HG03175 (cell line): ENCODE results near the gene VAMP2.

Experiments used
- ATAC-seq: cut with Tn5 transposase; IDR thresholded peaks from one replicate; pipeline ENCODE4 v1.9.1; 2021; ENCODE audit warnings: mild to moderate bottlenecking, moderate library complexity; ENCODE audit not compliant: unreplicated experiment

VAMP2 gene, protein sequence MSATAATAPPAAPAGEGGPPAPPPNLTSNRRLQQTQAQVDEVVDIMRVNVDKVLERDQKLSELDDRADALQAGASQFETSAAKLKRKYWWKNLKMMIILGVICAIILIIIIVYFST

DNA sequence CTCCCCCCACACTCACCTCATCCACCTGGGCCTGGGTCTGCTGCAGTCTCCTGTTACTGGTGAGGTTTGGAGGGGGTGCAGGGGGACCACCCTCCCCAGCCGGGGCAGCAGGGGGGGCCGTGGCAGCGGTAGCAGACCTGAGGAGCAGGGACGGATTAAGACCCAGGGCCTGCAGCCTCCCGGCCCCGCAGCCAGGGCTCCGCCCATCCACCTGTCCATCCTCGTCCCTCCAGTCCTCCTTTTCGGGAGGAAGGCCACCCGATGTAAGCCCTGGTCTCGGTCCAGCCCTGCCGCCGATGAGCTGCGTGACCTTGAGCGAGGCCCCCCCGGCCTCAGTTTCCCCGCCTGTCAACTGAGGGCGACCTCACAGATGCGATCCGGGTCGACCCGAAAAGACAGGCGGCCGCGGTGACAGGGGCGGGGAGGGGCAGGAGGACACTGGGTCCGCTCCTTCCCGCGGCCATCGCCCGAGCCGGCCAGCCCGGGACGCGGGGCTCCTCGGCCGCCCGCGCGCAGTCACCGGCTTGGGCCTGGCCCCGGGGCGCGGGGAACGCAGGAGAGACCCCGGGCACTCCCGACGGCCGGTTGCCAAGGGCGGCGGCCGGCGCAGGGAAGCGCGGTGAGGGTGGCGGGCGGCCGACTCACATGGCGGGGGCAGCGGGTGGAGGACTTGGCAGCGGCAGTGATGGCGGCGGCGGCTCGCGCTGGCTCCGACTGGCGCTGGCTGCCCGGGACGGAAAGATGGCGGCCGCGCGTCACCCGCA, at the start of gene VAMP2:
TSS of gene VAMP2 (minus strand) at position 716 of the 764 bp plus-strand sequence. CDS start at position 647, 69 bp downstream.
- ATAC-seq, result peak; percentile 62

DNA sequence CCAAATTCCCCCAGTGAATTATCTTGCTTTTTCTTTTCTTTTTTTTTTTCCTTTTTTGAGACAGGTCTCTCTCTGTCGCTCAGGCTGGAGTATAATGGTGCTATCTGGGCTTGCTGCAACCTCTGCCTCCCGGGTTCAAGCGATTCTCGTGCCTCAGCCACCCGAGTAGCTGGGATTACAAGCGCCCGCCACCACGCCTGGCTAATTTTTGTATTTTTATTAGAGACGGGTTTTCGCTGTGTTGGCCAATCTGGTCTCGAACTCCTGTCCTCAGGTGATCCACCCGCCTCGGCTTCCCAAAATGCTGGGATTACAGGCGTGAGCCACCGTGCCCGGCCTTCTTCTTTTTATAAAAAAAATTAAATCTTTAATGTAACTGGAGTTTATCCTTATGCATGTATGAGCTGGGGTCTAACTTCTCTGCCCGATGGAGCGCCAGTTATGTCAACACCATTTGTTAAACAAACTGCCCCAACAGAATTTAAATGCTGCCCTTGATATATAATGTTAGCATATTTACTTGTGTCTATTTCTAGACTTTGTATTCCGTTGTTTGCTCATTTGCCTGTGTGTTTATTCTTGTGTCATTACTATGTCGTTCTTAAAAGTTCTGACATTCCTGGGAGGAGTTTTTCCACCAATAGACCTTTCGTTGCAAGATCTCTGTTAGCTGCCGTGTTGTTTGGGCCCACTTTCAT, 48.2 kb upstream of the VAMP2 start:
- ATAC-seq, result no peak

DNA sequence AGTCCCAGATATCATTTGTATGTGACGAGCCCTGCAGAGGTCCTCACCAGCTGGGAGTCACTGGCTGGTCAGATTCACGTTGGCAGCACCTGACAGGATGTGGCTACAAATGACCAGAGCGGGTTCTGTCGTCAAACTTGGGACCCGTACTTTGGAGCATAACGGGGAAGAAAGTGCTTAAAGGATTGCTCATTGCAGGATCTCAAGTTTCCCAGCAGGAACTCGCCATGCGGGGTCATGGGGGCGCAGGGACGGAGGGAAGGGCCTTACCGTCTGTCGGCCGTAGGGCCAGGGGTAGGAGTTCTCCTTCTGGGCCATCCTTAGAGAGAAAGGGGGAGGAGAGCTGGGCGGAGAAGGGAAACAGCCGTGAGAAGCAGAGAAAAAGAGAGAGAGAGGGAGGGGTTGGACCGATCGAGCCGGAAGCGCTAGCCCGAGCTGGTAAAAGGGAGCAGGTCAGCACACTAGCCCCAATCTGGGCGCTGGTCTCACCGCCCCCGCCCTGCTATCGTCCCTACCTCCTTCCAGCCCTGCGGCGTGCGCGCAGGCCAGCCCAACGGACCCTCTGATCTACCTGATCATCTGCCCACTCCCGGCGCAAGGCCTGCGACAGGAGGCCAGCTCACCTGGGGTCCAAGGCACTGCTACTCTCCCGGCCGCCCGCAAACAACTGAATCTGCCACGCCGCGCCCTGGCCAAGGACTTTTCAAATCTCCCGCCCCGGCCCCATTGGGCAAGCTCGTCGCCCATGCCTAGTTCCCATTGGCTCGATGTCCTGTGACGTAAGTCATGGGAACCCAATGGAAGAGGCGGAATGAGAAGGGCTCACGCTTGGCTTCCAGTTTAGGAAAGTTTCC, 47.4 kb upstream of the VAMP2 start, which contains the start of gene AURKB:
TSS of gene AURKB (minus strand) at position 669 of the 854 bp plus-strand sequence. CDS start at position 318, 351 bp downstream.
- ATAC-seq, result peak; percentile 80

DNA sequence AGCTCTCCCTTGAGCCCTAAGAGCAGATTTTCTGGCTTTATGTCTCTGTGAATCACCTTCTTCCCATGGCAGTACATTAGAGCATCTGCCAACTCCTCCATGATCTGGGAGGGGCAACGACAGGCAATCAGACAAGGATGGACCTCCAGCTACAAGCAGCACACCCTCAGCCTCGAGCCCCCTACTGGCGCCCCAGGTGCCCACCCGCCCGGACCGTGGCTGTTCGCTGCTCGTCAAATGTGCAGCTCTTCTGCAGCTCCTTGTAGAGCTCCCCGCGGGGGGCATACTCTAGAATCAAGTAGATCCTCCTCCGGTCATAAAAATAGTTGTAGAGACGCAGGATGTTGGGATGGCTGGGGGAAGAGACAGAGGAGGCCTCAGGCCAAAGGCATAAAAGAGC, 43.8 kb upstream of the VAMP2 start:
- ATAC-seq, result no peak

DNA sequence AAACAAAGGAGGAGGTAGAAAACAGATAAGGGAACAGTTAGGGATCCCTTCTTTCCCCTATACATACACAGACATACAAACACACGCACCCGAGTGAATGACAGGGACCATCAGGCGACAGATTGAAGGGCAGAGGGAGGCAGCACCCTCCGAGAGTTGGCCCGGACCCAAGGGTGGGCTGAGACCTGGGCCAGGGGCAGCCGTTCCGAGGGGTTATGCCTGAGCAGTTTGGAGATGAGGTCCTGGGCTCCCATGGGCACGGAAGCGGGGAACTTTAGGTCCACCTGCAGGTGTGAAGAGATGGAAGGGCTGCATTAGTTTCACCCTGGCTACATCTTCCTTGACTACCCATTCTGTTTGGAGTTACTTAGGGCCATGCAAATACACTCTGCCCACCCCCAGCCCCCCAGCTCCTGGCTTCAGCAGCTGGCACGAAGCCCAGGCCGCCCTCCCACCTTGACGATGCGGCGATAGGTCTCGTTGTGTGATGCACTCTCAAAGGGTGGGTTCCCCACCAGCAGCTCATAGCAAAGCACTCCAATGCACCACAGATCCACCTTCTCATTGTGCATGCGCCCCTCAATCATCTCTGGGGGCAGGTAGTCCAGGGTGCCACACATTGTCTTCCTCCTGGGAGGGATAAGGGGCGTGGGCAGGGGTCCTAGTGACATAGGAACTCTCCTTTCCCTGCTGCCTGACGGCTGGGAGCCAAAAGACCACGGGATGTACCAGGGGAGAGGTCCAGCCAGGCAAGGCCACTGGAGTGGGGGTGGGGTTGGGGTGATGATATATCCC, 42.2 kb upstream of the VAMP2 start:
- ATAC-seq, result no peak

DNA sequence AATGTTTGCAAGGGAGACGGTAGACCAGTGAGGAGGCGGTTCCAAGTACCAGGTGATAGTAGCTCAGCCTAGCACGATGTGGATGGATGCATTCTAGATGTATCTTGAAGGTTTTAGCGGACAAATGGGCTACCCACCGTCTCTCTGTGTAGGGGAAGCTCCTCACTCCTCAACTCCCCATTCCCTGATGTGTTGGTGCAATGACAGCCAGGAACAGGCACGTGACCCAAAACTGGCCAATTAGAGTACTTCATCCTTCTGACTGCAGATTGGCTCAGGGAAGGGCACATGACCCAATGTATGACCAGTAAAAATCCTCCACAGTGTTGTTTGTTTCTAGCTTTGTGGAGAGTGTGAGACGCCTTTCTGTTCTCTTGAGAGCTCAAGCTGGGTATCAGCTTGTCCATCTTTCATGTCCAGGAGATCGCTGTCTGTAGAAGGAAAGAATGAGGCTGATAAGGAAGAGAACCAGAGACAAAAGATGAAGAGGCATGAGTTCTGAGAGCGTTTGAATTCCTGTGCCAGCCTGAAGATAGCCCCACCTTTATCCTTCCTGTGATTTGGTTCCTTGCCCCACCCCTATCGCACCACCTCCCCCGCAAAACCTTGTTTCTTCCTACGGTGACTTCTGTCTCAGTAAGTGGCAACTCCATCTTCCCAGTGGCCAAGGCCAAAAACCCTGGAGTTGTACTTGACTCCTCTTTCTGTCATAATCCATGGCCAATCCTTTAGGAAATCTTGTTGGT, 29.5 kb upstream of the VAMP2 start:
- peak; percentile 32 for ATAC-seq

DNA sequence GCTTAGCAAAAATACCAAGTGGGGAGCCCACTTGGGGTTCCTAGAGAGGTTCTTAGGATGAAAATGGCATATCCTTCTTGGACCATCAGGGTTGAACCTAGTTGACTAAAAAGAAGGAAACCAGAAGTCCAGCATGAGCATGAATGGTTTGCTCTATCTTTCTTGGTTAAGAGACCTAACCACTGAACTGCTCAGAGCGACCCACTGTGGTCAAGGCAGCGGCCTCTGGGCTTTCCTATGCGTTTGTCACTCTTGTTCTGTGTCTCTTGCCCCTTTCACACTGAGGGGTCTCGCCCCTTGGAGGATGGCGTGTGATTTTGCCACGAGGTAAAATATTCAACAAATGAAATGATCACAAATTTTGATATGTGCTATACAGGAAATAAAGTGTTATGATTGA, 27.8 kb upstream of the VAMP2 start:
- ATAC-seq, result no peak

DNA sequence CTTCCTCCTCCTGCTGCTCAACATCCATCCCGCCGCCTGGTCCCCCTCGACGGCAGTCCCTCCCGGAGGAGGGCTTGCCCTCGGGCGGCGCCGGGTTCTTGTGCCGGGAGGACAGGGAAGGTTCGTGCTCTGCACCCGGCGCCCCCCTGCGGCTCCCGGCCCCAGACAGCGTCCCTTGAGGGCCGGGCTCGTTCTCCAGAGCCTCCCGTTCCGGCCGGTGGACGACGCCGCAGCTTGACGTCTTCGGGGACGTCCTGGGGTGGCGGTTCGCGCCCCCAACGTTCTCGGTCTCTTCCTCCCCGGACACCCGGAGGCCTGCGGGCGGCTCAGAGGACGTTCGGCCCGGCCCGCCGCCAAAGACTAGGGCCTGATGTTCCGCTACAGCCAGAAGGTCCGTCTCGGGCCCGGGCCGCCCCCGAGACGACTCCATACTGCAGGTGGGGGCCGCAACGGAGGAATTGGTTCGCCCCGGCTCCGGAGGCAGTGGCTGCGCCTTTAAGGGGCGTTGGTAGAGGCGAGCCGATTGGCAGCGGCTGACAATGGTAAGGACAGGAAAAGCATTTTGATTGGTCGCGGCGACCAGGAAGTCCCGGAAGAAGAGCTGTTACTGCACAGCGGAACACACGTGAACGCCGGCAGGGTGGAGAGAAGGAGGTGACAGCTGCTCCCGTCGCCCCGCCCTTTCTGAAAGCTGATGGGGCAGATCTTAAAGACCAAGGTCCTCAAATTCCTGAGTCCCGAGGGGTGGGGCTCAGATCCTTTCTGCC, 27.1 kb upstream of the VAMP2 start, which contains the start of gene BORCS6:
TSS of gene BORCS6 (minus strand) at position 470 of the 767 bp plus-strand sequence. CDS start at position 430, 40 bp downstream.
- ATAC-seq, result peak; percentile 53

DNA sequence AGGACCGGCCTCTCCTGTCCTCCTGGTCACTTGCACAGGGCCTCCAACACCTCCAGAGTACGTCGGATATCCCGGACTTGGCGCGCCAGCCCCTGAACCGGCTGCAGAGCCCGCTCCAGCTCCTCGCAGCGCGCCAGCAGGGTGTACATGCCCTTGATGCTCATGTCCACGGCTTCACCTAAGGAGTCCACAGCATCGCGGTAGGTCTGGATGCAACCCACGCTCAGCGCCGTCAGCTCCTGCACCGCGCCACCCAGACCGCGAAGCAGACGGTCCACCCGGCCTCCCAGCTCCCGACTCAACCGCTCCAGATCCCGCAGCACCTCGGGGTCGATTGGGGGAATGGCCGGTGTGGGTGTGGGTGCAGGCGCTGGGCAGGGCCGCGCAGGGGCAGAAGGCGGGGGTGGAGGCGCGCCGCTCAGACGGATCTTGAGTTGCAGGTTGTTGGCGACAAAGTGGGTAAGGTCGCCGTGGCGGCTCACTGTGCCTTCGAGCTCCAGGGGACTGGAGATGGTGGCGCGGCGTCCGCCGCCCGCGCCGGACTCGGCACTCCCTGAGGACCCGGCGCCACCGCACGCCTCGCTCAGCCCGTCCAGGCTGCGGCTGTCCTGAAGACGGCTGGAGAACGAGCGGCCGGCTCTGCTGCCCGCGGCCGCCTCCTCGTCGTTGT, 26.4 kb upstream of the VAMP2 start:
- no peak for ATAC-seq

DNA sequence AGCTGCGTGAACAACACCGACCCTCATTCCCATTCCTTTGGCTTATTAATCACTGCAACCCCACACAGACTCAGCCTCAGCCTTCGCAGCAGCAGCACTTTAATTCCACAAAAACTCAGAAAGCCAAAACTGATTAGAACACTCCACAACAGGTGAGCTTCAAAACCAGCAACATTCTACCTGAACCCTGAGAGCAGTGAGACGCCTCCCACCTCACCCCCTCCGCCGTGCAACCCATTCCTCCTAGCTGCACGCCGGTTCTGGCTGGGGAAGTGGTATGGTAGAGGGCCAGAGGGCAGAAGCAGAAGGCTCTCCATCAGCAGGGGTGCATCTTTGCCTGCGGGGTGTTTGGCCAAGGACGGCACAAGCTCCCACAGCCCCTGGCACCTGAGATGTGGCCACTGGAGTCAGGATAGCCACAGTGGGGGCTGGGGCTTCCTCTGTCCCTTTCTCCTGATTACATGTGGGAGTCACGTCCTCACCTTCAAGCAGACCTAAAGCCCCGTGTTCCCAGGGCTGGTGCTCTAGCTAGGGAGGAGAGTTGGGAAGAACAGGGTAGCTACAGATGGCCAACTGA, 25.6 kb upstream of the VAMP2 start:
- no peak for ATAC-seq

DNA sequence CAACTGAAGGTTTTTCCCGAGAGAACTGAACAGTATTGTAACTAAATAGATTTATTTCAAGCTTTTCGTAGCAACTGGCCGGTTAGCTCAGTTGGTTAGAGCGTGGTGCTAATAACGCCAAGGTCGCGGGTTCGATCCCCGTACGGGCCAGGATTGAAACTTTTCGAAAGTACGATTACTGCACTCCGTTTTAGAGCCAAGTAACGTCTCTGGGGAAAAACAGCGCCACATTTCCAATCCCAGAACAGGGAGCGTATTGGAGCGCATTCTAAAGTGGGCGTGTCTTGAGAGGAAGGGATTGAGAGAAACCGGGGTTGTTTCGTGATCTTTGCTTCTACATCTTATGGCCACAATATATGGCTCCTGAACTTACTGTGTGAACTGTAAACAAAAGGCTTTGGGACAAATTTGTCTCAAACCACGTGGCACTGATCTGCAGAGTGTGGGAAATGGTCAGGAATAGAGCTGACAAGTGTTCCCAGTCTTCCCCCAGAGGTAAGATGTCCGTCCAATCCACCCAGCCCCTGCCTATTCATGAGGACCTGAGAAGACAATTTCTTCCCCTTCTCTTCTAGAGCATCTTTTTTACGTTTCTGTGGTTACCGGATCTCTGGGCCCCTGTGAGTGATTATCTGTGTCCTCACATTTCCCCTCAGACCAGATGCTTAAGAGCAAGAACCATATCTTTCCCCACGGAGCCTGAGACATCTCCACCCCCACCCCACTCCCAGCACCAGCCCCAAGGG, 24.9 kb upstream of the VAMP2 start:
- peak; percentile 16 for ATAC-seq

DNA sequence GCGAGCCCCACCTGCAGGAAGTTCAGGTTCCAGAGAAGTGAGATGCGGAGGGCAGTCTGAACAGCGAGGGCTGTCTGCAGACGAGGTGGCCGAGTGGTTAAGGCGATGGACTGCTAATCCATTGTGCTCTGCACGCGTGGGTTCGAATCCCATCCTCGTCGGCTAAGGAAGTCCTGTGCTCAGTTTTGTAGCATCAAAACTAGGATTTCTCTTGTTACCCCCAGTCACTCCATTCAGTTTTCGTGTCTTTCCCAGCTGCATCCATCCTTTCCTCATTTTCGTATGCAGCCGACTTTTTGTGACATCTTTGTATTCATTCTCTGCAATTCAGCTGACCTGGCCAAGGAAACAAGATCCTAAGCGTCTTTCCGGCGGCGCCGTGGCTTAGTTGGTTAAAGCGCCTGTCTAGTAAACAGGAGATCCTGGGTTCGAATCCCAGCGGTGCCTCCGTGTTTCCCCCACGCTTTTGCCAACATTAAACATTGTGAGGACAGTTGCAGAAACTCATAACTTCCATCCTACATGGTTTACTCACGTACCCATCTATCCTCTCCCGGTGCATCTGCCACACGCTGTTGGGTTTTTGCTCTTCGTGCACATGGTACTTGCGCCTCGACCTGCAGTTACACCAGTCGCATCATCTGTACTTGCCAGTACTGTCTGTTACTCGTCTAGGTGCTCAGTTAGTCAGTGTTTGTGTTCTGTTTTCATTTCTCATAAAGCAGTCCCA, 24.2 kb upstream of the VAMP2 start:
- ATAC-seq, result peak; percentile 40

DNA sequence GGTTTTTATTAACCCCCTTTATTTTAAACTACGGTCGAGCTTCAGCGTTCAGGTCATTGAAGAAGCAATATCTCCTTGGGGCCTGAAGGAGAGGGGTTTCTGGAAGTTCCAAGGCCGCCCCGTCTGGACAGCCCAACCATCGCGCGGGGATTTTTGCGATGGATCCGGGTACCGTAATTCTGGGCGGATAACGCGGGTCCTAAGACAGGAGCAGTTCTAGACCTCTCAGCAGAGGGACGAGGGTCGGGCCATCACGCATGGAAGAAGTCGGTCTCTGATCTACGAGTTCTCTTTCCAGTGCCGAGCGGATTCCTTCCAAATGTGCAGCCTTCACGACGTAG, 23.7 kb upstream of the VAMP2 start:
- ATAC-seq, result no peak

DNA sequence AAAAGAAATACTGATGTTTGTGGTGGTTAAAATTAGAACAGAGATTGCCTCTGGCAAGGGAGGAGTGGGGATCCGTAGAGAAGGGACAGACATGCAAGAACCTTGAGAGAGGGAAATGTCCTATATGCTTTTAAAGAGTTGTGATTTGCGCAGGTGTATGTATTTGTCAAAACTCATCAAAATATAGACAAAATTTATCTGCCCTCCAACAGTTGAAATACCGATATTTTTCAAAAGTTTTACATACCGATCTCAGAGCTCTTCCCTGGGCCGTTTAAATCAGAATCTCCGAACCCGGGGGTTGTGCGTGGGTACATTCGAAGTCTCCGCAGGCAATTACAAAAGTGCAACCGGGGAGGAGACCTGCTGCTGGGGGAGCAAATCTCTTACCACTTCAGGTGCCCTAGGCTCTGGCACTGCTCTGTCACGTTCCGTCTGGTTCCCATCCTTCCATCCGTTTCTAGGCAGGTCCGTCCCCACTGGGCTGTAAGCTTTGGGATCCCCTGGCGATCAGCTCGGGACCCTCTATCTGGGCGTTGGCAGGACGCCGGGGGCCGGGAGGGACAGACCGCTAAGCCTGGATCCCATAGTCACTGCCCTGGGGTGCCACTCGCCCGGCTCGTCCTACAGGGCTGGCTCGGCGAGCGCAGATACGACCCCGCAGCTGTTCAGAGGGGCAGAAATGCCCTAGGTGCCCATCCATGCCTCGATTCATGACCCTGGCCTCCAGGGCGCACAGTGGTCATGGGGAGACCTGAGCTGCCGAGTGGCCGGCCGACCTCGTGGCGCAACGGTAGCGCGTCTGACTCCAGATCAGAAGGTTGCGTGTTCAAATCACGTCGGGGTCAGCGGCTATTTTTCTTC, 23.1 kb upstream of the VAMP2 start:
- ATAC-seq, result no peak

DNA sequence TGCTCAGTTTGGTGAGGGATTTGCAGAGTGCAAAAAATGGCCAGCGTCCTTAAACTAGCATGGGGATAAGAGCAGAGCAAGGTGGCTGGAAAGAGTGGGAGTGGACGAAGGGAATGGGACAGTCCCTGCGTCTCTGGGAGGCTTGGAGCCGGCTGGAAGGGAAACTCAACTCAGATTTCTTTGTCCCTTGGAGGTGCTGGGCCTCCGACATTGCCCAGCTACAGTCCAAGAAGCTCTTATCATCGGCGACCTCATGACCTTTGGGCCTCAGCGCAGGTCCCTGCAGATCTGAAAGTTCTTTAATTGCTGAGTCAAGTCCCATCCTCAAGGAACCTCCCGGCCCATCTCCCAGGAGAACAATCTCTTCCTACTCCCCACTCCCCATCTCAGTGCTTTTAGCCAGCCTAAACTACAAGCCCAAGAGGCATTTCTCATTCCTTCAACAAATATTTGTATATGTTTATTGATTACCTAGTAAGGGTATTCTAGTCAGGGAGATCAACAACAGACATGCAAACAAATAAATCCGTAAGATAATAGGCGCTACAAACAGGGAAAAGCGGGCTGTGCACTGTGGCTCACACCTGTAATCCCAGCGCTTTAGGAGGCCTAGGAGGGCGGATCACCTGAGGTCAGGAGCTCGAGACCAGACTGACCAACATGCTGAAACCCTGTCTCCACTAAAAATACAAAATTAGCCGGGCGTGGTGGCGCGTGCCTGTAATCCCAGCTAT, 14.4 kb upstream of the VAMP2 start:
- no peak for ATAC-seq
